GM13976 (cell line): Measurements from ENCODE around the gene DHX32.

Source experiments
- DNase-seq: peaks from one replicate; pipeline ENCODE4 v3.0.0; 2012; ENCODE audit warnings: low spot score
- in situ Hi-C: fragments of 300-500 bp; cut with MboI; formaldehyde crosslinking; loops from one replicate; pipeline ENCODE4 v1.12.0; 2022; ENCODE audit warnings: low sequenced_read_pairs, mixed read lengths, inconsistent platforms; ENCODE audit not compliant: unreplicated experiment
- TF ChIP-seq, protein P1 (sequence below): IDR thresholded peaks from 2 replicates; pipeline ENCODE4 v1.5.1; 2012; ENCODE audit warnings: borderline replicate concordance, mild to moderate bottlenecking; ENCODE audit not compliant: insufficient read depth; ENCODE audit errors: extremely low read depth, missing control alignments, control extremely low read depth

DHX32 gene

DNA sequence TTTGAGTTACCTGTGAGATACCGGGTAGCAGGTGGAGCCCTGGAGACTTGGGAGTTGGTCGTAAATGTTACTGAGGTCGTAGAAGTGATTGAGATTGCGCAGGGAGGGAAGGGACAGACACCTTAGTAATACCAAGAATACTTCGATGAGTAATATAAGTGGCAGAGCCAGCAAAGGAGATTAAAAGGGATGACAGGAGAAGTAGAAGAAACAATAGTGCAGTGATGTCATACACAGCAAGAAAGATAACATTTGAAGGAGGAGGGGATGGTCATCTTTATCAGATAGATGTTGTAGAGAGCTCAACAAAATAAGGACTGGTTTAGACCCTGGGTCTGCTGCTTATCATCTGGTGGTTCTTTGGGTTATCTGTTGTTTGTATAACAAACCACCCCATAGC, 52.8 kb downstream of the DHX32 start:
- DNase-seq: no peak
- in situ Hi-C loops: no loop called here

DNA sequence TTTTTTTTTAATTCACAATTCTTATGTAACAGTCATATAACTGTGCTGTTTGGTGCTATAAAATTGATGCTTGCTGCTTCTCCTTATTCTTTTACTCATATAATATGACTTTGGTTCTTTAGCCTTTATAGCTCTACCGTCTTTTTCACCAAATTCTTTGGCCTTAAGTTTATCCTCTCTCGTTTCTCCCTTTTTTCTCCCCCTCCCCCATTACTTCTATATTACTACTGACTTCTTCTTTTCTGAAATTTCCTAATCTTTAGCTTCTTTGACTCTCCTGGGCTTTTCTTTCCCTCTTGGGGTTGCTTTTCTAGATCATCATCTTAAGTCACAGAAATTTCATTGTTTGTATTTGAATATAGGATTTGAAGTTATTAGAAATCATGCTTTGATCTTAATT, 54.0 kb downstream of the DHX32 start:
- in situ Hi-C loops: no loop called here
- TF ChIP-seq, protein P1, sequence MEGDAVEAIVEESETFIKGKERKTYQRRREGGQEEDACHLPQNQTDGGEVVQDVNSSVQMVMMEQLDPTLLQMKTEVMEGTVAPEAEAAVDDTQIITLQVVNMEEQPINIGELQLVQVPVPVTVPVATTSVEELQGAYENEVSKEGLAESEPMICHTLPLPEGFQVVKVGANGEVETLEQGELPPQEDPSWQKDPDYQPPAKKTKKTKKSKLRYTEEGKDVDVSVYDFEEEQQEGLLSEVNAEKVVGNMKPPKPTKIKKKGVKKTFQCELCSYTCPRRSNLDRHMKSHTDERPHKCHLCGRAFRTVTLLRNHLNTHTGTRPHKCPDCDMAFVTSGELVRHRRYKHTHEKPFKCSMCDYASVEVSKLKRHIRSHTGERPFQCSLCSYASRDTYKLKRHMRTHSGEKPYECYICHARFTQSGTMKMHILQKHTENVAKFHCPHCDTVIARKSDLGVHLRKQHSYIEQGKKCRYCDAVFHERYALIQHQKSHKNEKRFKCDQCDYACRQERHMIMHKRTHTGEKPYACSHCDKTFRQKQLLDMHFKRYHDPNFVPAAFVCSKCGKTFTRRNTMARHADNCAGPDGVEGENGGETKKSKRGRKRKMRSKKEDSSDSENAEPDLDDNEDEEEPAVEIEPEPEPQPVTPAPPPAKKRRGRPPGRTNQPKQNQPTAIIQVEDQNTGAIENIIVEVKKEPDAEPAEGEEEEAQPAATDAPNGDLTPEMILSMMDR: no peak
- DNase-seq: no peak

More for the DNA sequence above, 52.8 kb downstream of the DHX32 start:
- TF ChIP-seq, protein P1: no peak

DNA sequence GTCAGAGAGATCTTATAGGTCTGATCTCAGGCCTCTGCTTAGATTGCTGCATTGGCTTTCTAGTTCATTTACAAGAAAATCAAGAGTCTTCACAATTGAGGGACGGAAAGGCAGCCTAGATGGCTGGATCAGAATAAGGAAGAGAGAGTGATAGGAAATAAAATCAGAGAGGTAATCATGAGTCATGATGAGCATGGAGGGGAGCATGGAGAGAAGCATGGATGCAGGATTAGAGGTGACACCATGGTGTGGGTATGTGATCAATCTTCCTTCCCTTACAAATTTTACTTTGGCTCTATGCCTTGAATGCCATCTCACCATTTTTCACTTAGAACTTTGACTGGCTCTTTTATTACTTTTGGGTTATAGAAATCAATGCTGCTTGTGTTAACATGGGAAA, 56.4 kb downstream of the DHX32 start:
- in situ Hi-C loops: no loop called here
- TF ChIP-seq, protein P1: no peak
- no peak for DNase-seq

DNA sequence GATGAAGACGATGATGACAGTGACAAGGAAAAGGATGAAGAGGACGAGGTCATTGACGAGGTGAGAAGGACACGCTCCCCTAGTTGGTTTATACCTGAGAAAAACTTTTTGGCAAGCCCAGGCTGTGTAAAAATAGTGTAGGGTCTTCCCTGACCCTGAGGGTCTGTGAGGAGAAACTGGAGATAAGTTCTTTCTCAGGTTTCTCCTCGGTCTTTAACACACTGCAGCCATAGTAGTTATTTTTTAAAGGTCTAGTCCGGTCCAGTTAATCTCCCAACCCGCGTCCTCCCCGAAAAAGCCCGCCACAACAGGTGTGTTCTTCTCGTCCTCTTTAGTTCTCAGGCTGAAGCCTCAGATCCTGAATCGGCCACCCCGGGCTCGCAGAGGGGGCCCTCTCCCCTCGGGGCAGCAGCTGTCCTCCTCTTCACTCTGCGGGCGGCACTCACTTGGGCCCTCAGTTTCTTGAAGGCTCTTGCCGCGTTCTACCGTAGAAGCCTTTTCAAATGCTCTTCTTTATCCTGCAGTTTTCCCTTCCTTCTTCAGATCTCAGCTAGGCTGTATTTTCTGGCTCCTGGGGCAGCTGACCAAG, 57.3 kb downstream of the DHX32 start:
- in situ Hi-C loops: no loop called here
- TF ChIP-seq, protein P1: no peak
- no peak for DNase-seq

DNA sequence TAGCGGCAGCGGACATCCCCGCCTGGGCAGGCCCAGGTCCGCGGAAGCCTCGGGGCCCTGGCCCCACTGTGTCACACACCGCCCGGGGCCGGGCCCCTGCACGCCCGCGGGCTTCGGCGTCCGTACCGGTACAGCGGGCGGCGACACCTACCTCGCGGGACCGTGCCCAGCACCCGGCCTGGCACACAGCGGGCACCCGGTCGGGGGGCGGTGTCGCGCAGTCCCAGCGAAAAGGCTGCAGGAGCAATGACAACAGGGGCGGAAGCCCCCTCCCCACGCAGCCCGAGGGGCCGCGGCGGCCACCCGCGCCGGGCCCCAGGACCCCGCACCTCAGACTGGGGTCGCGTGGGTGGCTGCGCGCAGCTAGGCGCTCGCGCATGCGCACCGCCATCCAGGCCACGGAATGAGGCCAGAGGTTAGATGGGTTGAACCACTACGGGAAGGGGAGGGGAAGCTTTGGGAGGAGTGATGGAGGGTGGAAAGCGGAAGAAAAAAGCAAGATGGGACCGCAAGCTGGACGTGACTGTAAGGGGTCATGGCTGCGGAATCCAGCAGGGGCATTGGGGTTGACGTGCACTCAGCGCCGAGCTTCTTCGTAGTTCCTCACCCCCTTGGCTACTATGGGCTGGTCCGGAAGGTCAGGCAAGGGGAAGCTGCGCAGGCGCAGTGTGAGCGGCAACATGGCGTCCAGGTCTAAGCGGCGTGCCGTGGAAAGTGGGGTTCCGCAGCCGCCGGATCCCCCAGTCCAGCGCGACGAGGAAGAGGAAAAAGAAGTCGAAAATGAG, 58.0 kb downstream of the DHX32 start, which contains the start of the genes BCCIP and UROS:
Gene BCCIP (plus strand): TSS at position 669 of the 785 bp plus-strand sequence. CDS start 12 bp downstream, at position 681.
Gene UROS (minus strand): TSS at position 381 of the 785 bp plus-strand sequence. CDS start 6,759 bp downstream, outside the sequence.
- TF ChIP-seq, protein P1: no peak
- peak; percentile 96 for DNase-seq
- in situ Hi-C loops: no loop called here

DNA sequence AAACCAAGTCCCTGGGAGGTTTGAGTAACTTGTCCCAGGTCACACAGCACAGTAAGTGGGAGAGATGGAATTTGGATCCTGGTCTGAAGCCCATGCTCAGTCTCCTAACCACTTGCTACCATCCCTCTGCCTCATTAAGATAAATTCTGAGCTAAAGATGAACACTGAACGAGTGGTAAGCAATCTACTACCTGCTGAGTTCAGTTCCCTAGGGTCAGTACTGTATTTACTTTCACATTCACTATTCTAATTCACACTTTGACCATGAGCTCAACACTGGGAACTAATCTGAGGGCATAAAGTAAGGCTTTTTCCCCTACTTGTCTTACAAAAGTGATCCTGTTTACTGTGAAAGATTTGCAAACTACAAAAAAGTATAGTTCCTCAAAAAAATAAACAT, 60.4 kb downstream of the DHX32 start:
- TF ChIP-seq, protein P1: no peak
- DNase-seq: peak; percentile 51
- in situ Hi-C loops: no loop called here
